Measurements from ENCODE around the gene DNAJC8.

DNA sequence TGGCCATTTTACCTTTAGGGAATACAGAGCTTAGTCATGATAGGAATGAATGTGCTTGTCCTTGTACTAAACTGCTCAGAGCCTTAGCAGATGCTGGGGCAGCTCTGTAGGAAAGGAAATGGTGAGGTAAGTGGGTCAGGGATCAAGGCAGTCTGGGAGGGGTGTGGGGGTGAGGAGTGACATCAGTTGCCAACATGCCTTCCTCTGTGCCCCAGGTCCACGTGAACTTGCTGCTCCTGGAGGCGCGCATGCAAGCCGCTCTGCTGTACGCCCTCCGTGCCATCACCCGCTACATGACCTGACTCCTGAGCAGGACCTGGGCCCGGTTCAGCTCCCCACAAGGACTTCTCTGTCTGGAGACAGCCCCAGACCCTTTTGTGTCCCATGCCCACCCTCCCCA lies 47.7 kb upstream of the DNAJC8 start:
- no peak for TF ChIP-seq EP300 (IDR thresholded peaks at IDR 0.05)
- no peak for TF ChIP-seq CTCF (IDR thresholded peaks at IDR 0.05)
